ENCODE data around the gene HTRA2.

- TF ChIP-seq CTCF (IDR thresholded peaks at IDR 0.05; ENCODE audit: borderline replicate concordance, extremely low read depth, low read length, poor library complexity, severe bottlenecking) (peak; percentile 98), EZH2 (IDR thresholded peaks at IDR 0.05; ENCODE audit: borderline replicate concordance, low read depth, low read length, severe bottlenecking) (no peak)
These were observed 22.4 kb upstream of the HTRA2 start, which contains the start of gene PCGF1 for GRCh38 chr2:74507145-74507925.

Data from DND-41 (cell line).